Sciatic nerve (tissue), 2 donors: ENCODE measurements around the gene GARS1. TPM values are rescaled to one million over a fixed set of nuclear protein-coding genes. Genes with fewer than 3 reads are reported as not detected.

ENCODE experiments used
- ATAC-seq: fragments of 200-7000 bp; cut with Tn5 transposase; one replicate; pipeline ENCODE4 v1.9.1; 2020; ENCODE audit warnings: mild to moderate bottlenecking, moderate library complexity
- DNase-seq: peaks from one replicate; pipeline ENCODE4 v3.0.0-alpha.2; 2020; ENCODE audit warnings: low spot score
- intact Hi-C: fragments of 100-400 bp; cut with DNase I; formaldehyde crosslinking; loops from one replicate; pipeline ENCODE4 v1.14.2; 2022
- total RNA-seq: library from RNA; stranded (reverse); fragmentation: NEBNext Ultra II Directional; extraction: Animal tissue kit (Norgen Biotek cat#: 25700); gene quantifications from one replicate; pipeline ENCODE4 v1.2.1, GENCODE V29; 2021
- donor health status: DM: no; HTN: no; CAD: no.
- donor health status: DM: no; HTN: no; CAD: no.

The GARS1 gene, protein sequence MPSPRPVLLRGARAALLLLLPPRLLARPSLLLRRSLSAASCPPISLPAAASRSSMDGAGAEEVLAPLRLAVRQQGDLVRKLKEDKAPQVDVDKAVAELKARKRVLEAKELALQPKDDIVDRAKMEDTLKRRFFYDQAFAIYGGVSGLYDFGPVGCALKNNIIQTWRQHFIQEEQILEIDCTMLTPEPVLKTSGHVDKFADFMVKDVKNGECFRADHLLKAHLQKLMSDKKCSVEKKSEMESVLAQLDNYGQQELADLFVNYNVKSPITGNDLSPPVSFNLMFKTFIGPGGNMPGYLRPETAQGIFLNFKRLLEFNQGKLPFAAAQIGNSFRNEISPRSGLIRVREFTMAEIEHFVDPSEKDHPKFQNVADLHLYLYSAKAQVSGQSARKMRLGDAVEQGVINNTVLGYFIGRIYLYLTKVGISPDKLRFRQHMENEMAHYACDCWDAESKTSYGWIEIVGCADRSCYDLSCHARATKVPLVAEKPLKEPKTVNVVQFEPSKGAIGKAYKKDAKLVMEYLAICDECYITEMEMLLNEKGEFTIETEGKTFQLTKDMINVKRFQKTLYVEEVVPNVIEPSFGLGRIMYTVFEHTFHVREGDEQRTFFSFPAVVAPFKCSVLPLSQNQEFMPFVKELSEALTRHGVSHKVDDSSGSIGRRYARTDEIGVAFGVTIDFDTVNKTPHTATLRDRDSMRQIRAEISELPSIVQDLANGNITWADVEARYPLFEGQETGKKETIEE
- 51.4 TPM for total RNA-seq

DNA sequence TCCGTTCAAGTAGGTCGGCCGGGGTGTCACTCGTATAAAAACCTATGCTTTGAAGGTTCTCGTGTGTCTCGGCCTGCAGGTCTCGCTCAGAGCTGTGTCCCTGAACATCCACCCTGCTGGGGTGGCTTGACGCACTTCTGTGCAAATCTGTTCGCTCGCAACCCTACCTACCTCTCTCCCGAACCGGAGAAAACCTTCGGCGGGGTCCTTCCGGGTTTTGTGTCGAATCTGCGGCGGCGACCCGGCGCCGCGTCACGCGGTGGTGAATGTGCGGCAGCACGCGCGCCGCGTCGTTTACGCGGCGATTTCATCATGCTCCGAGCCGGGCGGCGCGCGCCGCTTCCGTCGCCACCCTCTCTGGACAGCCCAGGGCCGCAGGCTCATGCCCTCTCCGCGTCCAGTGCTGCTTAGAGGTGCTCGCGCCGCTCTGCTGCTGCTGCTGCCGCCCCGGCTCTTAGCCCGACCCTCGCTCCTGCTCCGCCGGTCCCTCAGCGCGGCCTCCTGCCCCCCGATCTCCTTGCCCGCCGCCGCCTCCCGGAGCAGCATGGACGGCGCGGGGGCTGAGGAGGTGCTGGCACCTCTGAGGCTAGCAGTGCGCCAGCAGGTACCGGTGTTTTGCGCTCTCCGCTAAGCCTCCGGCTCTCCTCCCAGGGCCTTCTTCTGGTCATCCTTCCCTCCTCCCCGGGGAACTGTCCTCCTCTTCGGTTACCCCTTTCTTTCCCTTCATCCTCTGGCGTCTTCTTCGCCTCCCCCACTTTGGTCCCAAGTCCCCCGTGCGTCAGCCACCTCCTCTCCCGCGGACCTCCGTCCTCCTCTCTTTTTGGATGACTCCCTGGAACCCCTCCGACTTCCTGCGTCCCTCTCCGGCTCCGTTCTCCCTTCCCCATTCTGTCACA lies at the start of gene GARS1:
TSS of gene GARS1 (plus strand) at position 339 of the 896 bp plus-strand sequence. CDS start at position 383, 44 bp downstream.
- intact Hi-C loops, result no loop called here
- peak; percentile 92 for DNase-seq
- ATAC-seq, result peak; percentile 99

DNA sequence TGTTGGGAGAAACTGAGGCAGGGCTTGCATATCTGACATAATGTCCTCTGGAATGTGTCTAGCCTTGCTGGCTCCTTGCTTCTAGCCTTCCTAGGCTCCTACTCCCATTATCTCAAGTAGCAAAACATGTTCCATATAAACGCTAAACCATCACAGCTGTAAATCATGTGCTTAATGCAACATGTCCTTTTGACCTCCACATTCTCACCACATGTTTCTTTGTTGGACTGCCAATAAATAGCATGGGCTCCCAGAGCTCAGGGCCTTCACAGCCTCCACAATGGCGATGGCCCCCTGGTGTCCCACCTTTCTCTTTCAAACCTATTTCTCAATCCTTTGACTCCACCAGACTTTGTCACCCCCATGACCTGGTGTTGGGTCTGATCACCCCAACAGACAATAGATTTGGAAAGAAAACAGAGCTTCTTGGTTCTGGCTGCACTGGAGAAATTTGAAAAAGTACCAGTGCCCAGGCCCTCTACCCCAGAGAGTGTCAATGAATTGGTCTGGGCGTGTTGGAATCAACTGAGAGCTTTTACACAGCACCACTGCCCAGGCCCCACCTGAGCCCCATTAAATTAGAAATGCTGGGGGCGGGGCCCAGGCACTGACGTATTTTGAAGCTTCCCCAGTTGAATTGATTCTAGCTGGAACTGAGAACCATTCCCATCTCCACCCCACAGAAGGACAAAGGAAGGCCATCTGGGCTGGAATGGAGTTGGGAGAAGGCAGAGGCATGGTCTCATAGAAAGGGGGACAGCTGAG lies 48.7 kb upstream of the GARS1 start:
- DNase-seq (no peak), ATAC-seq (no peak)
- intact Hi-C loops, result no loop called here

DNA sequence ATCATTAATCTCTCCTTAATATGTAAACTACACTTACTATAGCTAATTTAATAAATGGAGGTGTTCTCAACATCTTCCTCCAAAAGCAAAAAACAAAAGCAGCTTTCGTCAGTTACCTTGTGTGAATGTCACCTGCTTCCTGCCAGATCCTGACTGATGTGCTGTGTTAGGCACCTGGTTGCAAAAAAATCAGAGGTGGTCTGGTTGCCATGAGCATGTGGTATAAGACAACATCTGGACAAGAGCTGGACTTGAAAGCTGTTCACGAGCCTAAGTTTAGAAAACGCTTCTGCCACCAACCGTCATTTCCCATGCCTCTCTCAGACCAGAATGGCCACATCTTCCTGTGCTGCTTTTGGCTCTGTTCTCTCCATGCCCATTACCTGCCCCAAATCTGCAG lies 48.1 kb upstream of the GARS1 start:
- ATAC-seq, result no peak
- DNase-seq, result no peak
- intact Hi-C loops, result no loop called here

DNA sequence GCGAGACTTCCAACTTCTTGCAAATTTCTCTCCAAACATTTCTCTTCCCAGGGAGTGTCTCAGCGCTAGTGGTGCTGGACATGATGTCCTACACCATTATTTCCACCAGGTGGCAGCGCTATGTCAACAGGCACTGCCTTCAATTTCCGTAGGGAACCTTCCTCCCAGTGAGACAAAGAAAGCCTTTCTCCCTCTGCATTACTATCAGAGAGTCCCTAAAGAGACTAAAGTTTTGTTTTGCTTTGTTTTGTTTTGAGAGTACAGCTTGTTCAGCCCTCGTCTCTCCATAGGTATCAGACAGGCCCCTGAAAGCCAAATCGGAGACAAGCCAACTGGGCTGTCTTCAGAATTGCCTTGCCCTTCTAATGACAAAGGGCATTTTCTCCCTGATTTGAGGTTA lies 45.8 kb upstream of the GARS1 start:
- ATAC-seq, result peak; percentile 94
- peak; percentile 81 for DNase-seq
- intact Hi-C loops, result no loop called here

DNA sequence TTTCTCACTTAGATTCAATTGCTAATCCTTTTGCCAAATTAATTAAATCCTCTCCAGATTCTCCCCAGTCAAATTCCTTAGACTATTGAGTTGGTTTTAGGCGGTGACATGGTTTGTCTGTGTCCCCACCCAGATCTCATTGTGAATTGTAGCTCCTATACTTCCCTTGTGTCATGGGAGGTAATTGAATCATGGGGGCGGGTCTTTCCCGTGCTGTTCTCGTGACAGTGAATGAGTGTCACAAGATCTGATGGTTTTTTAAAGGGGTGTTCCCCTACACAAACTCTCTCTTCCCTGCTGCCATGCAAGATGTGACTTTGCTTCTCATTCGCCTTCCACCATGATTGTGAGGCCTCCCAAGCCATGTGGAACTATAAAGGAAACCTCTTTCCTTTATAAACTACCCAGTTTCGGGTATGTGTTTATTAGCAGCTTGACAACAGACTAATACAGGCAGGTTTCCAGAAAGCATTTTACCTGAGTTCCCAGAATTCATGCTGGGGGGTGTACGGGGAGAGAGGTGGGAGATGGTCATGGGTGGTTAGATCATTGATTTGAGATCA lies 44.7 kb upstream of the GARS1 start:
- DNase-seq (no peak), ATAC-seq (no peak)
- intact Hi-C loops, result no loop called here

DNA sequence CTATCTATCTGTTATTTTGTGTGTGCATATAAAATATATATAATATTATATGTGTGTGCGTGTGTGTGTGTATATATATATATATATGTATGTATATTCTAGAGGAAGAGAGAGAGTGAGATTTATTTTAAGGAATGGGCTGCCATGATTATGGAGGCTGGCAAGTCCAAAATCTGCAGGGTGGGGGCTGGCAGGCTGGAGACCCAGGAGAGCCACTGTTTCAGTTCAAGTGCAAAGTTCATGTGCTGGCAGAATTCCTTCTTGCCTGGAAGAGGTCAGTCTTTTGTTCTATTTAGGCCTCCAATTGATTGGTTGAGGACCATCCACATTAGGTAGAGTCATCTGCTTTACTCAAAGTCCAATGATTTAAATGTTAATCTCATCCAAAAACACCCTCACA lies 42.3 kb upstream of the GARS1 start:
- intact Hi-C loops, result no loop called here
- ATAC-seq (no peak), DNase-seq (no peak)

DNA sequence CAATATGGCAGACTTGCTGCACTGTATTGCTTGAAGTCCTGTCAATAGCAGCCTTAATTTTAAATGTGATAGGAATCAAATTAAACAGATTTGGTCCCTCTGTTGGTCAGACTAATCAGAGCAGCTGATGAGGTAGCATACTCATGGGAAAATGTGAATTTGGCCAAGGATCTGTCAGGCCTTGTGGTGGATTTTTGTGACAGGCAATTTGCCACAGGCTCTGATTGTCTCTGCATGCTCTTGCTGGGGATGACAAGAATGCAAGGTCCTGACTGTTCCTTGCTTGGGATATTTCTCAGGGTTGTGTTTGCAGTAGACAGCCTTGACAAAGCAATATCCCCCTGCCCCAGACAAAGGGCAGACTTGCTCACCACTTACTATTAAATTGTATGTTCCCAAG lies 41.5 kb upstream of the GARS1 start:
- ATAC-seq (no peak), DNase-seq (no peak)

DNA sequence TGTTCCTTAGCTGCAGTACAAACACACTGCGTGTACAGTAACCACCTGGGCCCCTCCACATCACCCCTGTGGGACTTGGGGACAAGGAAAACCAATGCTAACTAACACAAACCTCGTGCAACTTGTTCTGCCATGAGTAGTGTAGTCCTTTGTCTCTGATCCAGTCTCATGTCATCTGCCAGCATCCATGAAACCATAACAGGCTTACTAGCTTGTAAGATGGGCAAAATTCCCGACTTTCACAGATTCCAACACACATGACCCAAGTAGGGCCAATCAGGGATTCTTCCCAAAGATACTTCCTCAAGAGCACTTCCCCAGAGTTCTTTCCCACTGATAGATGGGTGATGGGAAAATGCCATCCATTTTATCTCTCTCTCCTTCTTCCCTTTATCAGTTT lies 41.1 kb upstream of the GARS1 start:
- DNase-seq (no peak), ATAC-seq (no peak)
- intact Hi-C loops, result no loop called here

More for the DNA sequence above, 41.5 kb upstream of the GARS1 start:
- intact Hi-C loops, result no loop called here

DNA sequence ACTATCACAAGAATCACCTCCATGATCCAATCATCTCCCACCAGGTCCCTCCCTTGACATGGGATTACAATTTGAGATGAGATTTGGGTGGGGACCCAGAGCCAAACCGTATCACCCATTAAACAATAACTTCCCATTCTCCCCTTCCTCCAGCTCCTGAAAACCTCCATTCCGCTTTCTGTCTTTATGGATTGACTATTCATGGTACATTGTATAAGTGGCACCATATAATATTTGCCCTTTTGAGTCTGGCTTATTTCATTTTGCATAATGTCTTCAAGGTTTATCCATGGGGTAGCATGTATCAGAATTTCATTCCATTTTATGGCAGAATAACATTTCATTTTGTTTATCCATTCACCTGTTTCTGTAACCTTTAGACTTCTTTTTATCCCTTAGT lies 39.2 kb upstream of the GARS1 start:
- intact Hi-C loops, result no loop called here
- DNase-seq (no peak), ATAC-seq (no peak)

DNA sequence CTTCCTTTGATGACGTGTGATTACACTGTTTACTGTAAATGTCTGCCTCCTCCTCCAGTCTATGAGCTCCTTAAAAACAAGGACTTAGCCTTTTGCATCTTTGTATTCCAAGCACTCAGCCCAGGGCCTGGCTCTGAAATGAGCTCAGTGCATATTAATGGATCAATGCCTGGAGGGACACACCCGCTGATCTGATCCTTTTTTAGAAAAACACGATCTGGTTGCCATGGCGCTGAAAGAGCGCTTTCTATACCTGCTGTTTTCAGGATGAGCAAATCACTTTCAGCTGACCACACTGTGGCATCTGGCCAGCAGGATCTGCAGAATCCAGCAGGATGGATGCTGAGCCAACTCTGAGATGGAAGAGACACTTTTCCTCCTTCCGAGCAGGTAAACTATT lies 37.8 kb upstream of the GARS1 start:
- intact Hi-C loops, result no loop called here
- ATAC-seq (no peak), DNase-seq (no peak)

DNA sequence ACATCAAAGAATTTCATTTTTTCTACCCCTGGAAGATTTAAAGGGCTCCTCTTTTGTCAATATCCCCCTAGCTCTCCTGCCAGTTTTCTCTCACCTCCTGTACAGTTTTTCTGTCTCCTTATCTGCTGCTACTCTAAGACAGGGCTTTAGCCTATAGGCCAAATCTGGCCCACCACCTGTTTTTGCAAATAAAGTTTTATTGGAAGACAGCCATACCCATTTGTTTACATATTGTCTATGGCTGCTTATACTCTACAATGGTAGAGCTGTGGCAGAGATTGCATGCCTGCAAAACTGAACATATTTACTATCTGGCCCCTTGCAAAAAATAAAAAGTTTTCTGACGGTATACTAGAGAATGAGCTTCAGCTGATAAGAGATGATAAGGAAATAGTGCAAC lies 37.4 kb upstream of the GARS1 start:
- ATAC-seq (no peak), DNase-seq (no peak)
- intact Hi-C loops, result no loop called here

DNA sequence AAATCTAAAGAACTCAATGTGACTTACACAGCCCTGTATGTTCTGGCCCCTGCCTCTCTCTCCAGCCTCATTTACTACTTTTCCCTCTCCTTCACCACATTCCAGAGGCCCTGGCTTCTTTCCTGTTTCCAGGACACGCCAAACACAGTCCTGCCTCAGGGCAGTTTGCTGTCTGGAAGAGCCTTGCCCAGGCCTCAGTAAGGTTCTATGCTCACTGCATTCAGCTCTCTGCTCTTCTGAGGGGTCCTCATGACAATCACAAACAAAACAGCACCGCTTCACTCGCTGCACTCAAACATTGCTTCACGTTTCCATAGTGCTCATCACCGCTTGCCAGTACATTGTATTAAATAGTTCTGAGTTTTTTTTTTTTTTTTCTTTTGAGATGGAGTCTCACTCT lies 35.1 kb upstream of the GARS1 start:
- intact Hi-C loops, result loop anchor here (10.0 kb wide), 1 partner anchor 285 kb away; no protein-coding TSS in a partner anchor
- ATAC-seq (no peak), DNase-seq (no peak)

DNA sequence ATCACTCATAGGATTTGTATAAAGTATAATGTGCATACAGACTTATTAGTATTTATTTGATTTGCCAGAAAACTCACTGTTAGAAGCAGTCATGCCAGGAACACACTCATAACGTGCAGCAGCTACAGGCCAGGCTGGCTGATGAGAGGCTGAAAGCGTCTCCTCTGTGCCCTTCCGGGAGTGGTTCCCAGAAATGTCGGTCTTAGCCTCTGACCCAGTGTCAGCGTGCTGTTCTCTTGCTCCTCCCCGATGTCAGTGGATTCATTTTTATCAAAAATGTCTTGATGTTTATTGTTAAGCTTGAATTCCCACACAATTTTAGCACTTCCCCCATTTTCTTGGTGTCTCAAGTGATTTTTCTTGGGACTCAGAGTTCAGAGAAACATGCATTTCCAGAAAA lies 33.3 kb upstream of the GARS1 start:
- ATAC-seq (peak; percentile 82), DNase-seq (peak; percentile 68)
- intact Hi-C loops, result loop anchor here (10.0 kb wide), 1 partner anchor 287 kb away; no protein-coding TSS in a partner anchor

DNA sequence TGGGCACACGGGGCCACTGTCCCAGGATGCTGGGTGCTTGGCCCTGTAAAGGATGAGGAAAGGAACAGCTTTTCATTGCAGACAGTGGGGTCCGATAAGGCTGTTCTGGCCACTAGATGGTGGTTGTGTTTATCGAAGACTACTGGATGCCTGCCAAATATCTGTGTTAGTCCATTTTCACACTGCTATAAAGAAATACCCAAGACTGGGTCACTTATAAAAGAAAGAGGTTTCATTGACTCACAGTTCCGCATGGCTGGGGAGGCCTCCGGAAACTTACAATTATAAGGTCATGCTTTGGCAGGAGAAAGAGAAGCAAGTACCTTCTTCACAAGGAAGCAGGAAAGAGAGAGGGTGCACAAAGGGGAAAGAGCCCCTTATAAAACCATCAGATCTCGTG lies 32.2 kb upstream of the GARS1 start:
- ATAC-seq, result no peak

DNA sequence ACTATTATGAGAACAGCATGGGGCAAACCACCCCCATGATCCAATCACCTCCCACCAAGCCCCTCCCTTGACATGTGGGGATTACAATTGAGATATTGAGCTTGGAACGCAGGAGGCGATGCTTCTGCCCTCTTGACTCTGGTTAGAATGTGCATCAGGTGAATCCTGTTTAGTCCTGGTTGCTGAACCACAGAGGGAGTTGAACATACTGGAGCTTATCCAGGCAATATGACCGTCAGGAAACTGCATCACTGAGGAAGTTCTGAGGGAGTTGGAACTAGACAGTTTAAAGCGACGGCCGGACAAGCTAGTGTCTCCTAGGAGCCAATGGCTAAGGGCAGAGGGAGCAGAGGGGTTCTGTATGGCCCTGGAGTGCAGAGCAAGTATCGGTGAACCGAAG lies 31.8 kb upstream of the GARS1 start:
- DNase-seq (no peak), ATAC-seq (no peak)
- intact Hi-C loops, result loop anchor here (10.0 kb wide), 1 partner anchor 288 kb away; no protein-coding TSS in a partner anchor

More for the DNA sequence above, 32.2 kb upstream of the GARS1 start:
- intact Hi-C loops, result loop anchor here (10.0 kb wide), 1 partner anchor 288 kb away; no protein-coding TSS in a partner anchor
- no peak for DNase-seq

DNA sequence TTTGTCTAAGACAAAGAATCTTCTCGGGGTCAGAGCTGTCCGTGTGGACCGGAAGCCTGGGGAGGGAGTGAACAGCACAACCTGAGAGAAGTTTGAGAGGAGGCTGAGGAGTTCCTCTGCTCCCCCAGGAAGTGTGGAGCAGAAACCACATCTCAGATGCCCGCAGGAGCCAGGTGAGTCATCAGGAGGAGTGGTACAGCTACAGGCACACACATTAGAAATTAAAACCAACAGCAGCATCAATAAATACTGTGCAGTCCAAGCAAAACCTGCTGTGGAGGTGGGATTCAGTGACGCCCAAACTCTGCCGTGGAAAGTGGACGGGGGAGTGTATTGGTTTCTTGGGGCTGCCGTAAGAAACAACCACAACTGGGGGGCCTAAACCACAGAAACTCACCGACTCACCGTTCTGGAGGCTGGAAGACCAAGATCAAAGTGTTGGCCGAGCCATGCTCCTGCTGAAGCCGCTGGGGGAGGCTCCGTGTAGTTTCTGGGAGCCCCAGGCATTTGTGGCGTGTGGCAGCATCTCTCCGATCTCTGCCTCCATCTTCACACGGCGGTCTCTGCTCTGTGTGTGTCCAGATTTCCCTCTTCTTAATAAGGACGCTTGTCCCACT lies 31.2 kb upstream of the GARS1 start:
- no peak for ATAC-seq
- intact Hi-C loops, result loop anchor here (10.0 kb wide), 1 partner anchor 289 kb away; no protein-coding TSS in a partner anchor

DNA sequence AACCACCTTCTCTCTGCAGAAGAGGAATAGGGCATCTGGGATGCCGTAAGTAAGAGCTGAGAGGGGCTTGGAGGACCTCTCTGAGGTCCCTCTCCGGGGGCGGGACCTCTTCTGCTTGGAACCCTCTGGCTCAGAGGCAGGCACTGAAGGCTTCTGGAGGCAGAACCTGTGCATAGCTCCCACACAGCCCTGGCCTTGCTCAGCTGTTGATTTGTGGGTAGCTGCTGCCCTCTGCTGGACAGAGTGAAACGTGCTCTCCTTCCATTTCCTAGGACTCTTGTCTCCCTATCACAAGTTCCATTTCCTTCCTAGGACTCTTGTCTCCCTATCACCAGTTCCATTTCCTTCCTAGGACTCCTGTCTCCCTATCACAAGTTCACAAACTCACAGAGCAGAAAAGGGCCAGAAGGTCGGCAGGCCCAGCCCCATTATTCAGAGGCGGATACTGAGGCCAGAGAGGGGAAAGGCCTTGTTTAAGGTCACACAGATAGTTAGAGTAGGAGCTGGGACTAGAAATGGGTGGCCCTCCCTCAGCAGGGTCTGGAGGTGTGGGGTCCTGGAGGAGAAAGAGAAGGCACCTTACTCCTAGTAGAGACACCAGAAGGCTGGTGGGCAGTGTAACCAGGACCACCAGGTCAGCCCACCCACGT lies 30.3 kb upstream of the GARS1 start:
- intact Hi-C loops, result loop anchor here (10.0 kb wide), 1 partner anchor 290 kb away; no protein-coding TSS in a partner anchor
- ATAC-seq (peak; percentile 90), DNase-seq (peak; percentile 89)

More for the DNA sequence above, 31.2 kb upstream of the GARS1 start:
- no peak for DNase-seq
